Measurements from ENCODE around the gene ARL6IP5.

ARL6IP5 gene

GRCh38 chr3:69084326-69085167 is at the start of gene ARL6IP5:
ARL6IP5 (plus strand) TSS chr3:69084937; CDS start chr3:69085048, 111 bp downstream.
- peak; percentile 77 for DNase-seq

- no peak for DNase-seq
Measured at GRCh38 chr3:69044608-69045007, 40.1 kb upstream of the ARL6IP5 start.

- no peak for DNase-seq
Measured at GRCh38 chr3:69048990-69049389, 35.7 kb upstream of the ARL6IP5 start.

GRCh38 chr3:69051756-69052471 is 32.8 kb upstream of the ARL6IP5 start, which contains the start of gene TMF1:
TMF1 (minus strand) TSS chr3:69052333; CDS start chr3:69052086, 247 bp downstream.
- DNase-seq = no peak

GRCh38 chr3:69052472-69052898 is 32.3 kb upstream of the ARL6IP5 start:
- no peak for DNase-seq

- no peak for DNase-seq
Measured at GRCh38 chr3:69058180-69058946, 26.4 kb upstream of the ARL6IP5 start.

- DNase-seq = no peak
Measured at GRCh38 chr3:69058947-69059224, 25.9 kb upstream of the ARL6IP5 start.

GRCh38 chr3:69059688-69060087 is 25.0 kb upstream of the ARL6IP5 start:
- no peak for DNase-seq

GRCh38 chr3:69063636-69064035 is 21.1 kb upstream of the ARL6IP5 start:
- DNase-seq = no peak

GRCh38 chr3:69065318-69065964 is 19.3 kb upstream of the ARL6IP5 start:
- DNase-seq = no peak

GRCh38 chr3:69066121-69066520 is 18.6 kb upstream of the ARL6IP5 start:
- DNase-seq = no peak

- DNase-seq = no peak
Measured at GRCh38 chr3:69072928-69073327, 11.8 kb upstream of the ARL6IP5 start.

GRCh38 chr3:69079269-69080159 is 5.2 kb upstream of the ARL6IP5 start:
- no peak for DNase-seq

- peak; percentile 73 for DNase-seq
Measured at GRCh38 chr3:69080233-69080920, 4.4 kb upstream of the ARL6IP5 start, which contains the start of gene UBA3. UBA3 (minus strand) TSS chr3:69080365; CDS start chr3:69080353, 12 bp downstream.

- no peak for DNase-seq
Measured at GRCh38 chr3:69081583-69082262, 3.0 kb upstream of the ARL6IP5 start.

GRCh38 chr3:69082361-69082760 is 2.4 kb upstream of the ARL6IP5 start:
- no peak for DNase-seq

GRCh38 chr3:69082805-69083204 is 1.9 kb upstream of the ARL6IP5 start:
- no peak for DNase-seq

- no peak for DNase-seq
Measured at GRCh38 chr3:69085168-69085832, 563 bp downstream of the ARL6IP5 start.

- DNase-seq = peak; percentile 7
Measured at GRCh38 chr3:69085833-69086722, 1.3 kb downstream of the ARL6IP5 start.

Measured in NCI-H510A (cell line).